D721Med (cell line): Measurements from ENCODE around the gene SPTSSB.

Source experiments
- DNase-seq: peaks from one replicate; pipeline ENCODE4 v3.0.0; 2011; ENCODE audit warnings: low spot score; ENCODE audit not compliant: insufficient read length
- FAIRE-seq: peaks from 2 replicates; lab custom pipeline; 2011; peaks lifted over from hg19 to GRCh38; lab: Jason Lieb, UNC
- TF ChIP-seq, protein P1 (sequence below): IDR thresholded peaks from 2 replicates; pipeline ENCODE4 v1.5.1; 2012; ENCODE audit warnings: mild to moderate bottlenecking, control low read depth; ENCODE audit not compliant: insufficient read depth; ENCODE audit errors: missing control alignments

The SPTSSB gene

DNA sequence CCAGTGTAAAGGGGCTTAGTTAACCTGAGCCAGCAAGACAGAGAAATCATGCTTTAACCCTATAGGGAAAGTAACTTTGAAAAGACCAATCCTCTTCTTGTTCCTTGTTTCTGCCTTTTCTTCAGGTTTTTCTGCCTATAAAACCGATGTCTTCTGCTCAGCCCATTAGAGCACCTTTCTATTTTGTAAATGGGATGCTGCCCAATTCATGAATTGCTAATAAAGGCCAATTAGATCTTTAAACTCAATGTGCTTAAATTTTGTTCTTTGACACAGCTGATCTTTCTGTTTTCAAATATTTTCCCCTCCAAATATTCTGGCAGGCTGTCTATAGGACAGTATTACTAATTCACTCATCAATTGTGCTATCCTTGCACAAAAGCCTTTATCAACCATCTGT is 33.8 kb upstream of the SPTSSB start:
- no peak for FAIRE-seq
- no peak for DNase-seq
- TF ChIP-seq, protein P1, sequence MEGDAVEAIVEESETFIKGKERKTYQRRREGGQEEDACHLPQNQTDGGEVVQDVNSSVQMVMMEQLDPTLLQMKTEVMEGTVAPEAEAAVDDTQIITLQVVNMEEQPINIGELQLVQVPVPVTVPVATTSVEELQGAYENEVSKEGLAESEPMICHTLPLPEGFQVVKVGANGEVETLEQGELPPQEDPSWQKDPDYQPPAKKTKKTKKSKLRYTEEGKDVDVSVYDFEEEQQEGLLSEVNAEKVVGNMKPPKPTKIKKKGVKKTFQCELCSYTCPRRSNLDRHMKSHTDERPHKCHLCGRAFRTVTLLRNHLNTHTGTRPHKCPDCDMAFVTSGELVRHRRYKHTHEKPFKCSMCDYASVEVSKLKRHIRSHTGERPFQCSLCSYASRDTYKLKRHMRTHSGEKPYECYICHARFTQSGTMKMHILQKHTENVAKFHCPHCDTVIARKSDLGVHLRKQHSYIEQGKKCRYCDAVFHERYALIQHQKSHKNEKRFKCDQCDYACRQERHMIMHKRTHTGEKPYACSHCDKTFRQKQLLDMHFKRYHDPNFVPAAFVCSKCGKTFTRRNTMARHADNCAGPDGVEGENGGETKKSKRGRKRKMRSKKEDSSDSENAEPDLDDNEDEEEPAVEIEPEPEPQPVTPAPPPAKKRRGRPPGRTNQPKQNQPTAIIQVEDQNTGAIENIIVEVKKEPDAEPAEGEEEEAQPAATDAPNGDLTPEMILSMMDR: no peak

DNA sequence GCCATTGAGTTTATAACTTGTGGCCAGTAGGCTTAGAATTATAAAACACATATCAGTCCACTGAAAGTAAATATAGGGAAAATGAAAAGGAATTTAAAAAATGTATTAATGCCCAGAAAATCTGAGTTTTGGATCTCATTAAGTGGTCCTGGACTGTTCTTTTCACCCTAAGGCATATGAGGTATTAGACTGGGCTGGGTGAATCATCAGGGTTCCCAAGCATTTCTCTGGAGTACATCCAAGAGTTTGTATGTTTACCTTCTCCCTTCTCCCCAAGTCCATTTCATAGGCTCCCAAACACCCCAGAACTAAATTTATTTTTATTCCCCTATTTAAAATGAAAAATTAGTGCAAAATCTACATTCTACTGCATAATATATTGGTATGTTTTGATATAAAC is 31.9 kb upstream of the SPTSSB start:
- TF ChIP-seq, protein P1: no peak
- FAIRE-seq (no peak), DNase-seq (no peak)

DNA sequence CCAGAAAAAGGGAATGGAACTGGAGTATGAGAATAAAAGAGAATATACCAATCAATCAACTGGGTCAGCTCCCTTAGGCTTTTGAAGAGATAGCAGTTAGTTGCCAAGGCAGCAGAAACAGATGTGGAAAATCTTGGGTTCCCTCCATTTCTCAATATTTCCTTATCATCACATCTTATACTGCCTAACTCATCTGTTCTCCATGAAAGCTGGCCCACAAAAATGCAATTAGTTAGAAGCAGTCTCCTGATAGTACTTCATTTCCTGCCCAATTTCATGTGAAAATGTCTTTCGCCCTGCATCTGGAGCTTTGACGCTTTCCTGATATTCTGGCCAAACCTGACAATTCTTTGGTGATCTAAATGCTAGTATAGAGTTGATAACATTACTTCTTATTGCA is 30.1 kb upstream of the SPTSSB start:
- DNase-seq (no peak), FAIRE-seq (no peak)
- TF ChIP-seq, protein P1: no peak

DNA sequence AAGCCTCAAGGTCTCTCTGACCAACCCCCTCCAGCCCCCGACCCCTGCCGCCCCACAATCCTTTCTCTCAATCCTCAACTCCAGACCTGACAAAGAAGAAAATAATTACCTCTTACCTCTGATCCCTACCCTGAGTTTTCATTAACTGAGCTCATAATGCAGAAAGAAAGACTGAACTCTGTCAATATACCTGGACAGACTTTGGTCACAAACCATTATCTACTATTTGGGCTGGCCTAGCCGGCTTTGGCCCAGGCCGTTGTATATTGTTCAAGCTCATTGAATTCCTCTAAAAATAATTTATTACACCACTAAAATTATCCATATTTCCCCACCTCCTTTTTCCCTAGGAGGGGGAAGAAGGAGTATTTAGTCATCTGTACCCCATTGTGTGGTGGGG is 29.3 kb upstream of the SPTSSB start:
- FAIRE-seq (no peak), DNase-seq (no peak)
- TF ChIP-seq, protein P1: no peak

DNA sequence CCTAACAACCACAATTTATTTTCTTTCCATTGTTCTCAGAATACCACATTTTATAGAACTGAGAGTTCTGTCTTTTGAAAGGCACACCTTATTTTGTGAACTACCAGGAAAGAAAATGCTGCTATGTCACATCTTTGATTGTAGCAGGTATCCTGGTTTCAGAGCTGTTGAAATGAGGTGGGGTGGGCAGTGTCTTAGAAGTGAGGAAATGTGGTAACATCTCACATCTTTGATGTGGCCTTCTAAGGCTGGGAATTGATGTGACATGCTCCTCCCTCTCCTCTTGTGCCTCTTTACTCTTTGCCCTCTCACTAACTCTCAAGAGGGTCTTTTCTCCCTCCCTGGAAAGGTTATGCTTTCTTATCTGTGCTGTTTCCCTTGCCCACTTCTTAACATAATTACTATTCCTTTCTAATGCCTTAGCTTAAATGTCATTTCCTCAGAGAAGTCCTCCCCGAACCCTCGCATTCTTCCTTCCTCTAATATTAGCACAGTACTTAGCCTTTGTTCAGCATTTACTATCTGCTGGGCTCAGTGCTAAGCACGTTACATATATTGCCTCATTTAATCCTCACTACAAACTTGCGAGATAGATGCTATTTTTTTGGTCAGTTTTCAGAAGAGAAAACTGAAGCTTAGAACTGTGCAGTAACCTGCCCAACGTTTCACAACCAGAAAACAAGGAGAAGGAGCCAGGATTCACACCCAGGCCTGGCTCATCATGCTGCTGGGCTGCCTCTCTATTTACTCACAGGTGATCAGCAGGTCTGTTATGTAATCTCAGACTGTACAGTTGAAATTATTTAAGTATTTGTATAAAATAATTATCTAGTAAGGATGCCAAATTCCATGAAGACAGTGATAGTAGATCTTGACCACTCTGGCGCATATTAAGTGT is 24.0 kb upstream of the SPTSSB start:
- no peak for DNase-seq
- no peak for FAIRE-seq
- TF ChIP-seq, protein P1: no peak

DNA sequence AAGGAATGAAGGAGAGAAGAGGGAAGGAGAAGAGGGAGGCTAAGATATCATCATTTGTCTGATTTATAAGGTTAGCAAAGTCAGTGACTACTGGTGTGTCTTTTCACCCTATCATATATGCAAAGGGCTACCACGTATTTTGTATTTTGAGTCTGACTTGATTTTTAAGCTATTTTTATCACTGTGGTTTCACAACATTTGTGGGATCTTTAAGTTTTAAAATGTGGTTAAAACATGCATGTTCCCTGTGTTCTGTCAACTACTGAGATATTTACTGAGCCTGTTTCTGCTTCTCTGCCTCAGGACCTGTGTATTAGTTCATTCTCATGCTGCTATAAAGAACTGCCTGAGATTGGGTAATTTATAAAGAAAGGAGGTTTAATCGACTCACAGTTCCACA is 22.5 kb upstream of the SPTSSB start:
- TF ChIP-seq, protein P1: no peak
- no peak for FAIRE-seq

DNA sequence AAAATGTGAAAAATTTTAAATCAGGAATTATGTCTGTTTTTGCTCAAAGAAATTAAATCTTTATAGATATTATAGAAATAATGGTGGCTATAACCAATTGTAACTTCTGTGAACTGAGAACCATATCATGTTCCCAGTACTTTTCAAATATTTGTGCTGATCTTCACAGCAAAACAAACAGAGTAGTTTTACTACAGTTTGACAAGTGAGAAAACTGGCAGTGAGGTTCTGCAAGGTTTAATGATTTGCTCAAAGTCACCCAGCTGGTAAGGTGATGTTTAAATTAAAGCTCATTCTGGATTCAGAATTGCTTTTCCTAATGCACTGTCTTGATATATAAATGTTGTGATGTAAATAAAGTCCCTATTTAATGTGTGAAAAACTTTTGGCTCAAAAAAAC is 22.0 kb upstream of the SPTSSB start:
- FAIRE-seq (no peak), DNase-seq (no peak)
- TF ChIP-seq, protein P1: no peak

More for the DNA sequence above, 22.5 kb upstream of the SPTSSB start:
- no peak for DNase-seq
